GM06990 (cell line): Measurements from ENCODE around the gene DNAAF1.
"Not testable (repeated sequence)": the region's sequence is repeated elsewhere in the genome, so short reads cannot be mapped to it uniquely, and the experiment has no call there.

Experiments
- DNase-seq: peaks from one replicate; pipeline ENCODE4 v3.0.0-alpha.2; 2011; ENCODE audit not compliant: insufficient read length; ENCODE audit errors: extremely low read depth
- H3K27me3 ChIP-seq: replicated peaks from 2 replicates; pipeline ENCODE4 v1.6.0; 2011; ENCODE audit warnings: low read length; ENCODE audit not compliant: control insufficient read depth, insufficient read depth
- H3K36me3 ChIP-seq: 2 replicates; pipeline ENCODE4 v1.5.1; 2011; ENCODE audit warnings: low read length; ENCODE audit not compliant: control insufficient read depth, insufficient read depth
- H3K4me3 ChIP-seq: replicated peaks from 2 replicates; pipeline ENCODE4 v1.5.1; 2011; ENCODE audit warnings: low read depth, mild to moderate bottlenecking, control low read depth, low read length
- CTCF ChIP-seq: IDR thresholded peaks from 2 replicates; pipeline ENCODE4 v1.5.1; 2011; ENCODE audit warnings: low read length, control low read depth, mild to moderate bottlenecking, inconsistent platforms; ENCODE audit not compliant: insufficient read depth, poor library complexity, severe bottlenecking

DNAAF1 gene

GRCh38 chr16:84215531-84215930, 70.4 kb downstream of the DNAAF1 start:
- TF ChIP-seq CTCF, result no peak
- H3K27me3 ChIP-seq, result no peaks in the 10 kb centered on the region
- DNase-seq, result no peak
- H3K36me3 ChIP-seq, result no peaks in the 10 kb centered on the region
- no peak overlapping the region for H3K4me3 ChIP-seq

- H3K27me3 ChIP-seq, H3K4me3 ChIP-seq, DNase-seq, H3K36me3 ChIP-seq: not testable (repeated sequence)
Measured at GRCh38 chr16:84216144-84216543, 71.0 kb downstream of the DNAAF1 start.

- Histone ChIP-seq H3K27me3 (no peaks in the 10 kb centered on the region), H3K36me3 (no peaks in the 10 kb centered on the region), H3K4me3 (no peak overlapping the region)
- TF ChIP-seq CTCF, result no peak
- DNase-seq, result no peak
Measured at GRCh38 chr16:84218176-84218823, 73.2 kb downstream of the DNAAF1 start.

GRCh38 chr16:84218956-84219355, 73.8 kb downstream of the DNAAF1 start:
- Histone ChIP-seq H3K4me3 (no peak overlapping the region), H3K27me3 (no peaks in the 10 kb centered on the region), H3K36me3 (no peaks in the 10 kb centered on the region)
- TF ChIP-seq CTCF, result no peak
- no peak for DNase-seq

- Histone ChIP-seq H3K36me3 (no peaks in the 10 kb centered on the region), H3K4me3 (no peak overlapping the region), H3K27me3 (no peaks in the 10 kb centered on the region)
- no peak for TF ChIP-seq CTCF
- no peak for DNase-seq
Measured at GRCh38 chr16:84220851-84221250, 75.7 kb downstream of the DNAAF1 start.

- TF ChIP-seq CTCF, result no peak
- Histone ChIP-seq H3K36me3 (no peaks in the 10 kb centered on the region), H3K27me3 (no peaks in the 10 kb centered on the region; the same call in 1 of the 2 replicates), H3K4me3 (no peak overlapping the region)
- DNase-seq, result no peak
Measured at GRCh38 chr16:84223456-84223855, 78.3 kb downstream of the DNAAF1 start.
